Gastroesophageal sphincter (tissue), 4 donors: ENCODE results near the gene KCNN3. TPM values are rescaled to one million over a fixed set of nuclear protein-coding genes. Genes with fewer than 3 reads are reported as not detected.

Experiments used
- ATAC-seq: fragments of 150-250 bp; one replicate; pipeline ENCODE4 v1.9.1; 2016; ENCODE audit warnings: mild to moderate bottlenecking, moderate library complexity
- H3K27ac ChIP-seq, 4 donors: fragments of 200-600 bp; sonication (generic) in 3 of 4; 1 replicate in 3 of 4; 2 replicates in 1 of 4; pipeline ENCODE4 v1.5.1; 2016 to 2019
- H3K27me3 ChIP-seq: fragments of 200-600 bp; sonication (generic); one replicate; pipeline ENCODE4 v1.5.1; 2019
- H3K36me3 ChIP-seq, 2 donors: fragments of 200-600 bp; sonication (generic); one replicate each; pipeline ENCODE4 v1.5.1; 2019; ENCODE audit warnings: control low read depth in 1 of 2
- H3K4me1 ChIP-seq, 3 donors: fragments of 200-600 bp; sonication (generic); 1 replicate in 2 of 3; 2 replicates in 1 of 3; pipeline ENCODE4 v1.5.1; 2016 to 2019; ENCODE audit warnings: control low read depth in 2 of 3
- H3K4me3 ChIP-seq, 2 donors: fragments of 200-600 bp; sonication (generic); one replicate each; pipeline ENCODE4 v1.5.1; 2019; ENCODE audit warnings: mild to moderate bottlenecking in 1 of 2, moderate library complexity in 1 of 2
- H3K9me3 ChIP-seq, 3 donors: fragments of 200-600 bp; sonication (generic); one replicate each; pipeline ENCODE4 v1.5.1; 2017 to 2019; ENCODE audit warnings: control low read depth in 2 of 3
- CTCF ChIP-seq, 4 experiments: fragments of 200-600 bp in 2 of 4; fragments of 450-650 bp in 2 of 4; sonication (generic) in 1 of 4; IDR thresholded peaks; one replicate each; pipeline ENCODE4 v1.5.1; 2017 to 2019; ENCODE audit warnings: antibody characterized with exemption in 4 of 4, mild to moderate bottlenecking in 2 of 4, moderate library complexity in 2 of 4
- EP300 ChIP-seq: sonication (generic); formaldehyde crosslinking; IDR thresholded peaks from one replicate; pipeline ENCODE4 v1.6.1; 2017; ENCODE audit warnings: antibody characterized with exemption, mild to moderate bottlenecking
- POLR2A ChIP-seq, 2 donors: fragments of 450-650 bp; IDR thresholded peaks; one replicate each; pipeline ENCODE4 v1.6.1; 2017; ENCODE audit warnings: antibody characterized with exemption in 2 of 2, mild to moderate bottlenecking in 2 of 2, moderate library complexity in 1 of 2
- POLR2AphosphoS5 ChIP-seq: sonication (generic); formaldehyde crosslinking; IDR thresholded peaks from one replicate; pipeline ENCODE4 v1.6.1; 2017; ENCODE audit warnings: antibody characterized with exemption
- WGBS, 2 donors: methylation state at CpG; one replicate each; pipeline ENCODE4 v1.1.5; 2018; ENCODE audit warnings: low coverage in 1 of 2; 5-methylcytosine and 5-hydroxymethylcytosine counted together
- total RNA-seq, 4 donors: library from RNA; depleted of rRNA; stranded (reverse); fragments of >200 nt; gene quantifications; one replicate each; pipeline ENCODE4 v1.1.0, GENCODE V29; 2016

Gene KCNN3
- total RNA-seq, 4 donors from 2014 or later, result 1.8 to 13.7 (median 8.1) TPM

GRCh38 chr1:154755858-154756730 is 114.0 kb downstream of the KCNN3 start:
- peaks cover 0 to 17% (median 9%) of the 10 kb centered on the region in 3 donors for H3K4me1 ChIP-seq

GRCh38 chr1:154753426-154753825 is 116.7 kb downstream of the KCNN3 start:
- ATAC-seq, result no peak
- Histone ChIP-seq H3K9me3 (no peaks in the 10 kb centered on the region), H3K36me3 (no peaks in the 10 kb centered on the region), H3K27me3 (peaks cover 24% of the 10 kb centered on the region), H3K27ac (no peak overlapping the region), H3K4me1 (peaks cover 0 to 18% (median 8%) of the 10 kb centered on the region in 3 donors), H3K4me3 (no peak overlapping the region)
- 86 to 93% methylated on average over 1 to 3 of the region's 7 CpGs for WGBS, 2 donors
- TF ChIP-seq POLR2A (IDR thresholded peaks at IDR 0.05), result no peak
- TF ChIP-seq EP300, result no peak
- TF ChIP-seq POLR2AphosphoS5, result no peak
- TF ChIP-seq CTCF (IDR thresholded peaks at IDR 0.05), result no peak

More at GRCh38 chr1:154755858-154756730, 114.0 kb downstream of the KCNN3 start:
- Histone ChIP-seq H3K27me3 (peaks cover 24% of the 10 kb centered on the region), H3K27ac (no peak overlapping the region), H3K9me3 (no peaks in the 10 kb centered on the region), H3K4me3 (no peak overlapping the region), H3K36me3 (no peaks in the 10 kb centered on the region)
- WGBS, 2 donors, result 79% methylated on average over 6 of the region's 6 CpGs; no CpG with 5 or more reads in 1 of the 2 donors
- no peak for ATAC-seq
- no peak for TF ChIP-seq POLR2A (IDR thresholded peaks at IDR 0.05)
- no peak for TF ChIP-seq EP300

GRCh38 chr1:154752273-154753030 is 117.6 kb downstream of the KCNN3 start:
- peaks cover 0 to 23% (median 8%) of the 10 kb centered on the region in 3 donors for H3K4me1 ChIP-seq
- no peaks in the 10 kb centered on the region for H3K36me3 ChIP-seq
- TF ChIP-seq POLR2A (IDR thresholded peaks at IDR 0.05), result no peak
- peak overlapping the region in 3 of 4 donors; percentile 20 to 25 (median 24) for H3K27ac ChIP-seq
- WGBS, 2 donors, result 50 to 78% methylated on average over 1 to 10 of the region's 12 CpGs
- H3K27me3 ChIP-seq, result peaks cover 24% of the 10 kb centered on the region
- H3K9me3 ChIP-seq, result no peaks in the 10 kb centered on the region
- no peak overlapping the region for H3K4me3 ChIP-seq
- ATAC-seq, result no peak

- H3K4me1 ChIP-seq, result peaks cover 0 to 30% (median 8%) of the 10 kb centered on the region in 3 donors
- H3K27me3 ChIP-seq, result peaks cover 30% of the 10 kb centered on the region
- no peaks in the 10 kb centered on the region for H3K9me3 ChIP-seq
- TF ChIP-seq CTCF (IDR thresholded peaks at IDR 0.05) (no peak), POLR2AphosphoS5 (peak; percentile 75)
- H3K36me3 ChIP-seq, result no peaks in the 10 kb centered on the region
- ATAC-seq, result peak; percentile 81
- H3K27ac ChIP-seq, result peak overlapping the region in 3 of 4 donors; percentile 24 to 57 (median 43)
- H3K4me3 ChIP-seq, result no peak overlapping the region
- 10 to 21% methylated on average over 3 to 4 of the region's 5 CpGs for WGBS, 2 donors
These were observed 118.4 kb downstream of the KCNN3 start for GRCh38 chr1:154751690-154752089.

- Histone ChIP-seq H3K27me3 (peaks cover 37% of the 10 kb centered on the region), H3K27ac (peak overlapping the region in 2 of 4 donors; percentile 43 to 57), H3K4me3 (no peak overlapping the region), H3K9me3 (no peaks in the 10 kb centered on the region), H3K4me1 (peaks cover 0 to 34% (median 8%) of the 10 kb centered on the region in 3 donors), H3K36me3 (no peaks in the 10 kb centered on the region)
- no peak for ATAC-seq
- 85 to 100% methylated on average over 3 to 4 of the region's 13 CpGs for WGBS, 2 donors
- TF ChIP-seq EP300 (no peak), POLR2A (IDR thresholded peaks at IDR 0.05) (no peak), POLR2AphosphoS5 (no peak), CTCF (IDR thresholded peaks at IDR 0.05) (no peak)
These were observed 119.1 kb downstream of the KCNN3 start for GRCh38 chr1:154750681-154751665.
